ENCODE results near the gene ADARB2.
"Not testable (repeated sequence)": the region's sequence is repeated elsewhere in the genome, so short reads cannot be mapped to it uniquely, and the experiment has no call there.

The ADARB2 gene

DNA sequence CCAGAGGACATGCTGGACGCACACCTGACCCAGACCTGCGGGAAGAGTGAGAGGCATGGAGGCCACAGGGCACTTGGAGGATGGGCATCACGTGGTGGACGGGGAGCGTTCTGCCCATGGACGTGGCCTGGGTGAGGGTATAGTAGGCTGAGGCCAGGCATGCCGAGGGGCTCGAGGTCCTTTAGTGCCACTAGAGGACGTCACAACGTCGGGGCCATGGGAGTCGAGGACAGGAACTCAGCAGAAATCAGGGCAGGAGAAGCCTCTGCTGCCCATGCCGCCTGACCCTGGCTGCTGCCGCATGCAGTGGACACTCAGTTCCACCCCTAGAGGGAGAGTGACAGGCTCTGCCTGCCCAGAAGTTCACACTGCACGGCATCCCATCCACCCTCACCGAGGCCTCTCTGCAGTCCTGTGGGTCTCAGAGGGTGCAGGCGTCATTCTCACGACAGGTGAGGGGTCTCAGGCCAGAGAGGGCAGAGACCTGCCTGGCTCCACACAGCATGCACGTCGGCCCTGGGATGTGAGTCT is 198.7 kb downstream of the ADARB2 start:
- DNase-seq, result no peak

DNA sequence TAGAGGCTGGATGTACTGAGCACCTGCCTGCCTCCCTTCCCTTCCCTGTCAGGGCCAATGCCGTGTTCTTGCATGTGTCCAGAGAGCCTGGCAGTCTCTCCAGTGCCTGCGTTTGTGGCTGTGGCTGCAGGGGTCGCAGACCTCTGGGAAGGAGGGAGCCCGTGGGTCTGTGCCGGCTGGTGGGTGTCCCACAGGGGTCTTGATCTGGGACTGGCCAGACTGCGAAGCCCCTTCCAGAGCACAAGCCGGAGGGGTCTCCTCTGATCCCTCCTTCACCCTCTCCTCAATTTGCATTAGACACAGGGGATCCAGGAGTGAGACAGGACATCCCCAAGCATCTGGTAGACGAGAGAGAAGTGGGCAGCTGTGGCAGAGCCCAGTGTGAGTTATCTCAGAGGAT is 199.2 kb downstream of the ADARB2 start:
- DNase-seq, result no peak

DNA sequence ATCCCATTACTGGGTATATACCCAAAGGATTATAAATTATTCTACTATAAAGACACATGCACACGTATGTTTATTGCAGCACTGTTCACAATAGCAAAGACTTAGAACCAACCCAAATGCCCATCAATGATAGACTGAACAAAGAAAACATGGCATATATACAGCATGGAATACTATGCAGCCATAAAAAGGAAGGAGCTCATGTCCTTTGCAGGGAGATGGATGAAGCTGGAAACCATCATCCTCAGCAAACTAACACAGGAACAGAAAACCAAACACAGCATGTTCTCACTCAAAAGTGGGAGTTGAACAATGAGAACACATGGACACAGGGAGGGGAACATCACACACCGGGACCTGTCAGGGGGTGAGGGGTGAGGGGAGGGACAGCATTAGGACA is 199.9 kb downstream of the ADARB2 start:
- DNase-seq, result not testable (repeated sequence)

DNA sequence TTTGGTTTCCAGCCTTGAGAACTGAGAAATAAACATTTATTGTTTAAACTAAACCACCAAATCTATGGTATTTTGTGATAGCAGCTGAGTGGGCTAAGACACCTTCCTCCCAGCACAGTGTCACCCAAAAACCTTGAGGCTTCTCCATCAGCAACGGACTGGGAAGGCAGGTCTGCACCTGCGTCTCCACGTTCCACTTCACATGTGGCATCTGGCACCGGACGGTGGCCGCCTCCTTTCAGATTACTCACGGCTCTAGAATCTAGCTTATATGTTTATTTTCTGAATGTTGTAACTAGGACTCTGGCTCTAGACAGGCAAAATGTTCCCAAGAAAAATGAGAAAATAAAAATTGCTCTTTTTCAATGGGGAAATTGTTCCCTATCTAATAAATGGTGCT is 201.0 kb downstream of the ADARB2 start:
- DNase-seq, result no peak

DNA sequence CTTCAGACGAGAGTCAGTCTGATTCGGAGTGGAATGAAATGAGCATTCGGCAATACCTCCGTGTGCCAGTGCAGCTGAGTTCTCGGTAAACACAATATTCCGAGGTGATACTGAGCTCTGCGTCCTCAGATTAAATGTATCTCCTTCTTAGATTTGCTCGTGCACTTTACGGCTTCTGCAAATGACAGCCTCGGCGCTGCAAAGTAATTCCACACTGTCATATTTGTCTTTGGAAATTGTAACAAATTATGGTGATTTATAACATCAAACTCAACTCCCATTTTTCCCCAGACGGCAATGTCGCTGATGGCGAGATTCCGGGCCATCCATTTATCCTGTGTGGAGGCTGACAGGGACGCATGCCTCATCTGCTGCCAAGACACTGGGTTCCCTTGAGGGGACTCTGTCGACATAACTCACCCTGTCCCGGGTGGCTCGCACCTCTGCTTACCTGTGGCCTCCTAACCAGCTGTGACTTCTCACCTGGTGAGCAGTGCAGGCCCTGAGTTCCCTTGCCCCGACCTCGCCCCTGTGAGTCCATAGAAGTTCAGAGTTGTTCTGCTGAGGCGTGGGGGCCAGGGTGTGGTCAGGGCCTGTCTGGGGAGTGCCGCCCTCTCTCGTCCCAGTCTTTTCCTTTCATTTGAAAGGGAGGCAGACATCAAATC is 201.9 kb downstream of the ADARB2 start:
- no peak for DNase-seq

DNA sequence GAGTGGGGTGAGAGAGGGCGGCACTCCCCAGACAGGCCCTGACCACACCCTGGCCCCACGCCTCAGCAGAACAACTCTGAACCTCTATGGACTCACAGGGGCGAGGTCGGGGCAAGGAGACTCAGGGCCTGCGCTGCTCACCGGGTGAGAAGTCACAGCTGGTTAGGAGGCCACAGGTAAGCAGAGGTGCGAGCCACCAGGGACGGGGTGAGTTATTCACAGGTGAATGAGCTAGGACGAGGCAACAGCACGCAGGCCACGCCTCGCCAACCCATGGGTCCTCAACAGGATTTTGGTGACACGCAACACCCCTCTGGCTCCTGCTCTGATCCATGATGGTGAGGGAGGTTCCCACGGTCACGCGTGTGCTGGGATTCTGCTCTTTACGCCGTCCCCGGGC is 202.5 kb downstream of the ADARB2 start:
- DNase-seq, result no peak

DNA sequence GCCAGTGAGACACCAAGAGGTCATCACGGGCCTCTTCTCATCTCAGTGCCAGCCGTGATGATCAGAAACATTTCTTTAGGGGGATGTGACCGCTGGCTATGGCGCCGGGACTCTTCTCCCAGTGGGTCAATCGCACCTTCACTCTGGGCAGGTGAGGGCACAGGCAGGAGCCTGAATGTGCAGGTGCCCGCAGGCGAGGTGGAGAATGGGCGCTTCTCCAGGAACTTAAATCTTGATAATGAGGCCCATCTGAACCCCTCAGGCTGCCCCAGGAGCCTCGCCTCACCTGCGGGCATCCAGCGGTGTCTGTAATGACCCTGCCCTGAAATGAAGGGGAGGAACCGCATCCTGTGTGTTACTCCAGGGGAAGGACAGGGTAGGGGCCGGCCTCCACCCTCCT is 204.7 kb downstream of the ADARB2 start:
- no peak for DNase-seq

DNA sequence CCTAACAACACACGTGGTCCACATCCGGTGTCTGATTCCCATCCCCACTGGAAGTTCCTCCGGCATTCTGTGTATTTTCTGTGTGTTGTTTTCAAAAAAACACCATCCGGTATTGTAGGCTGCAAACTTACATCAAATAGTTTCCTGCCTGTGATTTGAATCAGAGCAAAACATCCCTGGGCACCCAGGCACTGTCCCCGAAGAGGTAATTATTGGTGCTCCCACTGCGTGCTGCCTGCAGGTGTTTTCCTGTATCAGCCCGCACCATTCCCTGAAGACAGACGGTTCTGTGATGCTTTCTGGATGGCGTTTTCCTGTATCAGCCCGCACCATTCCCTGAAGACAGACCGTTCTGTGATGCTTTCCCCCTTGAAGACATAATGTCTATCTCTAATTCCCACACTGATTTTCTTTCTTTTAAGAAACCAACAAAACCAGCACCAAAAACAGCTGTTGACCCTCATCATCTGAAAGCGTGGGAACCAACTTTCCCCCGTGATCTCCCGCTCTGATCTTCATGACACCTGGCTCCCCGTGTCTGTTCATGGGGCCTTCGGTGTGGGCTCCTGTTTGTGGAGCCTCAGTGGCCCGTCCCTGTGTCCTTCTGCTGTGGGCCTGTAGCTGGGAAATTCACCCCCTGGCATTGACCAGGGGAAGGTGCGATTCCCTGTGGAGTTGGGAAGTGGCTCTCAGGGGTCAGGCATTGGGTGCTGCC is 205.3 kb downstream of the ADARB2 start:
- DNase-seq, result no peak

DNA sequence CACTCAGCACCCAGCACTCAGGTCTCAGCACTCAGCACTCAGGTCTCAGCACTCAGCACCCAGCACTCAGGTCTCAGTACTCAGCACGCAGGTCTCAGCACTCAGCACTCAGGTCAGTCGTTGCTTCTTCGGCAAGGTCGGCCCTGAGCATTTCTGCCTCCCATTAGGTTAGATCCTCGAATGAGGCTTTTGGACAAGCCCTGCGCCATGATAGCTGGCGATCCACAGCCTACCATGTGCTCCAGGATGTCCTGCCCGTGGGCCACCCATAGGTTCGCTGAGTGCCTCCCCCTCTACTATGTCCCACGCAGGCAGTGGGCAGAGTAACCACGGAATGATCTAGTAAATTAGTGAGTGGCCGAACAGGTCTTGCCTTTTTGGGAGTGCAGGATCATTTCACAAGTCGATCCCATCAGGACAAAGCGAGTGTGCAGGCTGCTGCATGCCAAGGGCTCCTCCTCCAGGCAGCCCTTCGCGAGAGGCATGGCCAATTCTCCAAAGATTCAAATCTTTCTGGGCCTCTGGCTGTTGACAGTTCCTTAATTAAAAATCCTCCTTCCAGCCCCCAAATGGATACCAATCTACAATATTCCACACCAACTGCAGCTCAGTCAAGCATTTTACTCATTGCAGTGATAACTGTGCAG is 206.3 kb downstream of the ADARB2 start:
- DNase-seq, result no peak

DNA sequence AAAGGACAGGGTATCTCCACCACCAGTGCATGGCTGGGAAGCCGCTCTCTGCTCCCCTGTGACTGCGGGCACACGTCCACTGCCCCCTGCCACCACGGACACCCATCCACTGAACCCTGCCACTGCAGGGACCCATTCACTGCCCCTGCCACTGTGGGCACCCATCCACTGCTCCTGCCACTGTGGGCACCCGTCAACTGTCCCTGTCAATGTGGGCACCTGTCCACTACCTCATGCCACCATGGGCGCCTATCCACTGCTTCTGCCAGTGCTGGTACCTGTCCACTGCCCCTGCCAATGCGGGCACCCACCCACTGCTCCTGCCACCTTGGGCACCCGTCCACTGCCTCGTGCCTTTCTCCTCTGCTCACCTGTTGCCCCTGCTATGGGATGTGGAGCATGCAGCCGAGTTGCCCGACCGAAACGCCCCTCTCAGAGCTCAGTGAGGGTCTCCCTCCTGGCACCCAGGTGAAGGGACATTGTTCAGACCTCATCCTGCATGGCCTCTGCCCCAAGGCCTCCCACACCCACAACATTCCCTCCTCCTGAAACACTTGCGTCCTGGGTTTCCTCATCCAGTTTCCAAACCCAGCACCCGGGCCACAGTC is 207.4 kb downstream of the ADARB2 start:
- no peak for DNase-seq

DNA sequence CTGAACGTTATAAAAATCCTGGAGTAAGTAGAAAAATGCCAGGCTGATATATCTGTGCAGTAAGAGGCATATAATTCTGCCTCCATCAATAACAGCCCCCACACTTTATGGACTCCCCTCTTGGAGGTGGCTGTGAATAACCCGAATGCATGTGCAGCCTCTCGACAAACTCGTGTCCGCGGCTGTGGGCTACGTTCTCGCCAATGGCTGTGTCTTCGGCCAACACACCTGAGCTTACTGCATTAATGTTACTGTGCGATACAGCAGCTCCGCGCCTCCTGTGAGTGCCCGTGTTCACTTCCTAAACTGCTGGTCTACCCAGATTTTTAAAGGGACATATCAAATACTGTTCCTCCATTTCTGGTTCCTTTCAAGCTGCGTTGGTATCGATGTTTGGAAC is 209.4 kb downstream of the ADARB2 start:
- DNase-seq, result no peak

DNA sequence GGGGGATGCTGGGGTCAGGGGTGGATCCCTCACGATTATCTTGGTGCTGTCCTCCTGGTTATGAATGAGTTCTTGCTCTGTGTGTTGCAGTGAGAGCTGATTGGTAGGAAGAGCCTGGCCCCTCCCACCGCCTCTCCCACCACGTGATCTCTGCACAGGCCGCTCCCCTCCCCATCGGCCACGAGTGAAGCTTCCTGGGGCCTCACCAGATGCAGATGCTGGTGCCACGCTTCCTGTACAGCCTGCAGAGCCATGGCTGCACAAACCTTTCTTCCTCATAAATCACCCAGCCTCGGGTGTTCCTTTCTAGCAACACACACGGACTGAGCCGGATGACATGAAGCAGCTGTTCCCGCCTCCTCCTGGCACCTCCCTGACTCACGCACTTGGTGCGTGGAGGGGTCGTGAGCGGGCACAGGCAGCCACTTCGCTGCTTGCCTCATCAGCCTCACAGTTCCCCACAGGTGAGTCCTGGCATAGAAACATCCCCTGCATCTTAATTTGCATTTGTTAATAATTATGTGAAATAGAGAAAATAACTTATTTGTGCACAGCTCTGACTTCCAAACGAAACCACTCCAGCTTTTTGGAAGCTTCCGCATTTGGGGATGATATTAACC is 210.8 kb downstream of the ADARB2 start:
- no peak for DNase-seq

DNA sequence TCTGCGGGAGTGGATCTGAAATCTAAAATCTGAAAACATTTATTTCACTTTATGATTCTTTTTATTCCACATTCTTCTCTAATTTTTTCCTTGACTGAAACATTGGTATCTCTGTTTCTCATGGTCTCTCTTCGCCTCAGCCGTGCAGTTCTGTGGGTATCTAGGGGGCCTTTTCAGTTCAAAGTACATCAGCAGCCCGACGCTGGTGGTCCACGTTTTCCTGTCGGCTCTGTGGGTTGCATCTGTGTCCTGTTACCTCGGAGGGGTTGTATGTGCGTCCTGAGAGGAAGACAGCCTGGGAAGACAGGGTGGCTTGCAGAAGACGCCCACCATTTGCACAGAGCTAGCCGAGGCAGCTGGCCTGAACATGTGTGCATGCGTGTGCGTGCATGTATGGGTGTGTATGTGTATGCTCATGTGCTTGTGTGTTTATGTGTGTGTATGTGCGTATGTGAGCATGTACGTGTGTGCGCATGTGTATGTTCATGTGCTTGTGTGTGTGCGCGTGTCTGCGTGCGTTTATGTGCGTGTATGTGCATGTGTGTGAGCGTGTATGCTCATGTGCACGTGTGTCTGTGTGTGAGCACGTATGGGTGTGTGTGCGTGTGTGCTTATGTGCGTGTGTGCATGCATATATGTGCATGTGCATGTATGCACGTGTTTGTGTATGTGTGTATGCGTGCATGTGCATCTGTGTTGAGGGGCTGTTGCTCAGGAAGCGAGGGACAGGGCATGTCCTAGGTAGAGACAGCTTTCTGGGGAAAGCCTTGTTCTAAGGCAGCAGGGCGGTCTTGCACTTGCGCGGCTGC is 211.8 kb downstream of the ADARB2 start:
- DNase-seq, result no peak

DNA sequence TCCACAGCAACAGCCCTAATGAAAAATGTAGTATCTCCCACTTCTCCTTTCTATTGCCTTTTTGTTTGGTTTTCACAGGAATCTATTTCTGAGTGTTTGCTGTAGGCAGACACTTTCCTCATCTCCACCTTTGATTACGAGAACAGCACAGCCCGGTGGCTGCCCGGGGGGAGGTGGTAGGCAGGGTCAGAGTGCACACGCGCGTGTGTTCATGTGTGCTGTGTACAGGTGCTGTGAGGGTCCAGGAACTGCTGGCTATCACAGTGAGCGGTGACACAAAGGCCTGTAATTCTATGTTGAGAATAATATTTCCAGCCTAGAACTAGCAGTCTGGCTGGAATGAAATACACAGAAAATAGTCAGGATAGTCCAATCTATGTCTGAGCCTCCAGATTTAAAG is 212.8 kb downstream of the ADARB2 start:
- DNase-seq, result no peak

DNA sequence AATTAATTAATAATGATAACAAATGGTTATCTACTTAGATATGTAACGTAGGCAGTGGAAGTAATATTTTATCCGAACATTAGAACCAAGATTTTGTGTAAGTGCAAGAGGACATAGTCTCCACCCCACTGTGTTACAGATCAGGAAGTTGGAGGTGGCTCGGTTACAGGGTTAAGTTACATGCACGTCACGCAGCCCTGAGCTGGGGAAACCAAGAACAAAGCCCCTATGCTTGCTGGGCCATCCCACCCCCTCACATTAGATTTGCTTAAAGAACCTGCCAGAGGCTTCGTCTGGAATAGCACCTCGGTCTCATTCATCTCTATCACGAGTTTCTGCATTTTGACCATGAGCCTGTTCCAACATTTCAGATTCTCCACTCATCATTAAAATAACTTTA is 214.1 kb downstream of the ADARB2 start:
- no peak for DNase-seq

DNA sequence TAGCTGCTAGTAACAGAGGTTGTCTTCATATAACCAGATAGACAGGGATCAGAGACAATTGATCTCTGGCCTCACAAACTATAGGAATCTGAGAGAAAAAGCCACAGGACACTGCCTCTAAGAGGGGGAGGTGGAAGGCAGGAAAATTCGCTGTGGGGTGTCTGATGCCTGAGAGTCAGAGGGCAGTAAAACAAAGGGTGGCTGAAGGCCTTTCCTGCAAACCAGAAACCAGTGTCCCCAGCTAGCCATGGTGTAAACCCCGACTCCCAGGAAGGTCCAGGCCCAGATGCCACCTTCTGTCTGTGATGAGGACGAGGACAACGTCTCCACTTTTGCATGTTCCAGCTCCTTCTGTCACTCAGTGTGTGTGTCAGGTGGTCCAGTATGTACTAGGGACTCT is 215.1 kb downstream of the ADARB2 start:
- no peak for DNase-seq

DNA sequence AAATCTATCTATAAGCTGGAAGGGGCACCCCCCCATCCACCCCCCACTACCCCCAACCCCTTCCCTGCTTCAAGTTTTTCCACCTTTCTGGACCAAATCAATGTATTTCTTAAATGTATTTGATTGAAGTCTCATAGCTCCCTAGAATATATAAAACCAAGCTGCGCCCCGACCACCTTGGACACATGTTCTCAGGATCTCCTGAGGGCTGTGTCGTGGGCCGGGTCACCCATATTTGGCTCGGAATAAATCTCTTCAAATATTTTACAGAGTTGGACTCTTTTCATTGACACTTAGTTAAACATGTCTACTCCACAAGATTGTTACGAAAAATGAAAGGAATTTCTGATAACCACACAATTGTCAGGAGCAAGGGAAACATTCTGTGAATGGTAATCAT is 215.6 kb downstream of the ADARB2 start:
- DNase-seq, result no peak

DNA sequence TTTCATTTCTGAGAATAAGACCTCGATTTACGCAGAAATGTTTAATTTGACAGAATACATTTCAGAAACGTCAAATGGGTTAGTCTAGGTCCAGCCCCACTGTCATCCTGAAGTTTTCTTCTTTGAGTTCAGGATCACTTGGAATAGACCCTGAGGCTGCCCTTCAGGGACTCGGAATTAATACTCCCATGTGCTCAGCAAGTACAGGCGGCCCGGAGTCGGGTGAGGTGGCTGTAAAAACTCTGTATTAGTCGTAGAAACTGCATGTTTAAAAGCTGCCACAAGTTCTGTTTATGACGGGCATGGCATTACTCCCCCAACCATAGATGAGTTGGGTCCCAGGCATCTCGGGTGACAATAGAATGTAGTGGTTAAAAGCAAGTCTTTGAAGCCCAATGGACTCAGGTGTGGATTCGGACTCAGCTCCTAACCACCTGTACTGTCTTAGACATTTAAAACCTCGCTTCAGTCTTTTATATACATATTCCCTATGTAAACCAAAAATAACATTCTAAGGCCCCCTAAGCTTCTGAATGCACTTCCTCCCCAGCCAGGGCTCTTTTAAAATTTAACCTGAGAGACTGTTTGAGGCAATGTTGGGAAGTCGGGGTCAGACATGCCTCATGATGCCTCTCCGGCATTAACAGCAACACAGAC is 216.3 kb downstream of the ADARB2 start:
- no peak for DNase-seq

DNA sequence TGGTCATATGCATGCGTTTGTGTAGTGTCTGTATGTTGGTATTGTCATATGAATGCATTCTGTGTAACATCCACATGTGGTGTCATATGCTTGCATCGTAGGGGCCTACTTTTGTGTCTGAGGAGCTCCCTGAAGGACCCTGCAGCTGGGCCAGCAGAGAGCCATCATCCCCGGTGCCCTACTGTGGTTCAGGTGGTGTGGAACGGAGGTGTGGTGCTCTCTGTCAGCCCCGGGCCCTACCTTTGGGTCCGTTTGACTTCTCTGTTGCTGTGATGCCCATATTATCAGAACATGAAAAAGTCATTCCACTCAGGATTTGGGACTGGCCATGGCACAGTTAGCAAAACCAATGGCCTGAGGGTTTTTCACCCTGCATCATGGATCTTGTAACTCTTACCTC is 217.9 kb downstream of the ADARB2 start:
- DNase-seq, result no peak

DNA sequence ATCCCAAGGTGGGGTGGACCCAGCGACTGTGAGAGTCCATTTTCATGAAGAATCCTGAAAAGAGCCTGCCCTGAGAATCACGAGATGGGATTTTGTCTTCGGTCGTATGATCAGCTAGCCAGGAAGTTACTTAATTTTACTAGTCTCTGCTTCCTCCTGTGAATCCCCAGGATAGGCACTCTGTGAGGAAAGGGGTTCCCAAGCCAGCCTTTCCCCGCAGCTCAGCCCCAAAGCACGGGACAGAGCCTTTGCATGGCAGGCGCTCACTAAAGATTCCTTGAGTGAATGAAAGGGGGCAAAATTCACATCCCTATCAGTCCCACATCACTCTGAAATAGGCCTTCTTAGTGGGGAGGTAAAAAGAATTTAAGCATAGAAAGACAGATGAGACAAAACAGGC is 219.6 kb downstream of the ADARB2 start:
- DNase-seq, result no peak

DNA sequence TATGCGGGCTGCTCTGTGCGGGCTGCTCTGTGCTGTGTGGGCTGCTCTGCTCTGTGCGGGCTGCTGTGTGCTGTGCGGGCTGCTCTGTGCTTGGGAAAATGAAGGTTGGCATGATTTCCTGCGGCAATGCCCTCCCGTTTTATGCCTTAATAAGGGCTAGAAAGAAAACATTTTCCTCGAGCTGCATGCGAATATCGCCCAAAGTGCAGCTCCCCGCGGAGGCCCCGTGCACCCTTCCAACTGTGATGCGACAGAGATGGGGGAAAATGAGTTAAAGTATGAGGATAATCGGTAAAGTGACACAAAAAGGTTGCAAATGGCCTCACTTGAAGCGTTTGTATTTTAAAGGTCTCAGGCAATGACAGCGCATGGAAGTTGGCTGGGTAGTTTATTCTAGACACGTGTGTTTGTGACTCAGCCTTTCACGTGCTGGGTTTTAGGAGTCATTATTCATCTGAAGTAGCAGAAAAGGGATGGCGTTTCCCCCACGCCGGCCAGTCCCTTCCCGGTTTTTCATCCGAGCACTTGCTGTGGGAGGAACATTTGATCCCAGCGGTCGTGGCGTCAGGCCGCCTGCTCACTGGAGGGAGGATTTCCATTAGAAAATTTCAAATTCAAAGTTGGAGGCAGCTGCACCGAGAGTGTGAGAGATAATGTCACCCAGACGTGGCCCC is 220.7 kb downstream of the ADARB2 start:
- no peak for DNase-seq

All from stimulated activated CD4-positive, alpha-beta T cell treated with anti-CD3 and anti-CD28 coated beads, Interleukin-1b, Interleukin-23, amount 100 ng/mL, for 48 hours (primary cell).